Renal cortical epithelial cell (primary cell): Measurements from ENCODE around the gene PTPN1. TPM values are rescaled to one million over a fixed set of nuclear protein-coding genes. Genes with fewer than 3 reads are reported as not detected.
"Not testable (repeated sequence)": the region's sequence is repeated elsewhere in the genome, so short reads cannot be mapped to it uniquely, and the experiment has no call there.

Experiments
- DNase-seq: peaks from one replicate; pipeline ENCODE4 v3.0.0-alpha.2; 2011; ENCODE audit warnings: low read depth
- total RNA-seq: library from RNA; depleted of rRNA; stranded (reverse); fragments of >200 nt; gene quantifications from 2 replicates; pipeline ENCODE4 v1.2.3, GENCODE V29; 2014

The PTPN1 gene
- 42.5 and 89.1 TPM in 2 replicates for total RNA-seq

GRCh38 chr20:50509923-50510705 lies at the start of gene PTPN1:
TSS of gene PTPN1 (plus strand) at chr20:50510383. CDS start at chr20:50510528, 145 bp downstream.
- DNase-seq = peak; percentile 97

- DNase-seq = peak; percentile 63
Measured at GRCh38 chr20:50460608-50461267, 49.4 kb upstream of the PTPN1 start.

- peak; percentile 33 for DNase-seq
Measured at GRCh38 chr20:50462093-50462690, 48.0 kb upstream of the PTPN1 start.

GRCh38 chr20:50464026-50464724 lies 46.0 kb upstream of the PTPN1 start:
- DNase-seq = no peak

GRCh38 chr20:50464725-50465650 lies 45.2 kb upstream of the PTPN1 start:
- no peak for DNase-seq

- no peak for DNase-seq
Measured at GRCh38 chr20:50467174-50467573, 43.0 kb upstream of the PTPN1 start.

- DNase-seq = no peak
Measured at GRCh38 chr20:50467718-50468356, 42.3 kb upstream of the PTPN1 start.

- no peak for DNase-seq
Measured at GRCh38 chr20:50468378-50468798, 41.8 kb upstream of the PTPN1 start.

GRCh38 chr20:50469176-50469723 lies 40.9 kb upstream of the PTPN1 start:
- no peak for DNase-seq

GRCh38 chr20:50469796-50470195 lies 40.4 kb upstream of the PTPN1 start:
- DNase-seq = no peak

- no peak for DNase-seq
Measured at GRCh38 chr20:50470264-50470858, 39.8 kb upstream of the PTPN1 start.

GRCh38 chr20:50471231-50471630 lies 39.0 kb upstream of the PTPN1 start:
- DNase-seq = no peak

- DNase-seq = no peak
Measured at GRCh38 chr20:50472693-50473664, 37.2 kb upstream of the PTPN1 start.

- DNase-seq = not testable (repeated sequence)
Measured at GRCh38 chr20:50474356-50474755, 35.8 kb upstream of the PTPN1 start.

GRCh38 chr20:50475681-50476292 lies 34.4 kb upstream of the PTPN1 start:
- peak; percentile 91 for DNase-seq

- DNase-seq = no peak
Measured at GRCh38 chr20:50477239-50477872, 32.8 kb upstream of the PTPN1 start.

GRCh38 chr20:50478162-50478990 lies 31.8 kb upstream of the PTPN1 start:
- DNase-seq = no peak
